Panc1 (cell line): ENCODE data around the gene TULP4. TPM values are rescaled to one million over a fixed set of nuclear protein-coding genes. Genes with fewer than 3 reads are reported as not detected.

Source experiments
- ATAC-seq: fragments of 200-7000 bp; cut with Tn5 transposase; 2 replicates; pipeline ENCODE4 v1.9.1; 2020; ENCODE audit warnings: mild to moderate bottlenecking, moderate library complexity
- BruUV-seq: library from RNA; stranded (reverse); fragments of 400-500 nt; replicated peaks from 2 replicates; lab custom pipeline; 2021; lab: Mats Ljungman, UMichigan
- CTCF ChIA-PET: fragments of 300-600 bp; sonication (Branson Sonifier 250); formaldehyde crosslinking; loops from one replicate; lab custom pipeline; 2022; ENCODE audit warnings: antibody characterized with exemption; lab: Charles Lee
- POLR2A ChIA-PET: fragments of 300-600 bp; sonication (Branson Sonifier 250); formaldehyde crosslinking; loops from one replicate; lab custom pipeline; 2022; ENCODE audit warnings: antibody characterized with exemption; lab: Charles Lee
- DNase-seq: peaks from one replicate; pipeline ENCODE4 v3.0.0-alpha.2; 2010; ENCODE audit warnings: low read depth, low spot score
- H3K27ac ChIP-seq: 2 replicates; pipeline ENCODE4 v1.5.1; 2011; ENCODE audit warnings: mild to moderate bottlenecking, low read length, inconsistent platforms
- H3K27me3 ChIP-seq: fragments of 200-500 bp; sonication (Bioruptor generic); 2 replicates; pipeline ENCODE4 v1.6.0; 2014; ENCODE audit warnings: low read length, inconsistent platforms; ENCODE audit not compliant: control insufficient read depth, insufficient read depth
- H3K36me3 ChIP-seq: fragments of 200-500 bp; sonication (Bioruptor generic); 2 replicates; pipeline ENCODE4 v1.5.1; 2014; ENCODE audit warnings: inconsistent platforms, mild to moderate bottlenecking, low read length, moderate library complexity; ENCODE audit not compliant: control insufficient read depth, insufficient read depth
- H3K4me1 ChIP-seq: 2 replicates; pipeline ENCODE4 v1.5.1; 2011; ENCODE audit warnings: inconsistent platforms, mild to moderate bottlenecking, low read length, moderate library complexity; ENCODE audit not compliant: control insufficient read depth, insufficient read depth
- H3K4me3 ChIP-seq, 2 experiments: 2 replicates each; pipeline ENCODE4 v1.5.1; 2011 to 2012; ENCODE audit warnings: low read depth in 2 of 2, low read length in 2 of 2, mild to moderate bottlenecking in 2 of 2, inconsistent platforms in 1 of 2, moderate library complexity in 1 of 2
- H3K9me3 ChIP-seq: fragments of 200-500 bp; sonication (Bioruptor generic); 2 replicates; pipeline ENCODE4 v1.5.1; 2014; ENCODE audit warnings: low read depth, mild to moderate bottlenecking, inconsistent platforms, low read length, moderate library complexity; ENCODE audit not compliant: control insufficient read depth, insufficient read depth
- CTCF ChIP-seq: fragments of 450-650 bp; IDR thresholded peaks from 2 replicates; pipeline ENCODE4 v1.5.1; 2017; ENCODE audit warnings: mild to moderate bottlenecking
- POLR2AphosphoS5 ChIP-seq: IDR thresholded peaks from 2 replicates; pipeline ENCODE4 v1.6.1; 2012; ENCODE audit warnings: mild to moderate bottlenecking, low read depth, low read length, moderate library complexity
- REST ChIP-seq, 2 experiments: IDR thresholded peaks; 2 replicates each; pipeline ENCODE4 v1.6.1; 2011 to 2012; ENCODE audit warnings: low read depth in 2 of 2, control low read depth in 1 of 2, low read length in 1 of 2, mild to moderate bottlenecking in 1 of 2, moderate library complexity in 1 of 2; ENCODE audit not compliant: insufficient read depth in 1 of 2
- SIN3A ChIP-seq: IDR thresholded peaks from 2 replicates; pipeline ENCODE4 v1.6.1; 2012; ENCODE audit warnings: low read depth, mild to moderate bottlenecking, low read length, moderate library complexity, borderline replicate concordance; ENCODE audit not compliant: insufficient read depth
- TCF7L2 ChIP-seq: IDR thresholded peaks from 2 replicates; pipeline ENCODE4 v1.6.1; 2011; ENCODE audit warnings: mild to moderate bottlenecking, low read depth, low read length, inconsistent platforms
- in situ Hi-C: cut with HindIII; loops from 2 replicates; pipeline ENCODE4 v1.10.0; 2016; ENCODE audit warnings: low sequenced_read_pairs, low pct_unique_long_range_greater_than_20kb
- intact Hi-C: fragments of 100-400 bp; cut with micrococcal nuclease; formaldehyde crosslinking; loops from one replicate; pipeline ENCODE4 v1.10.0; 2022; ENCODE audit not compliant: unreplicated experiment
- total RNA-seq: library from RNA; stranded (reverse); gene quantifications from one replicate; pipeline ENCODE4 v1.2.1, GENCODE V29; 2021; ENCODE audit not compliant: unreplicated experiment

The TULP4 gene
- total RNA-seq, 1 experiment from 2014 or later = 105 TPM

GRCh38 chr6:158413814-158414565 is 101.7 kb downstream of the TULP4 start:
- ChIA-PET CTCF (no interaction called here), POLR2A (no interaction called here)
- Histone ChIP-seq H3K27ac (no peak overlapping the region), H3K27me3 (no peaks in the 10 kb centered on the region), H3K9me3 (no peaks in the 10 kb centered on the region; the same call in 1 of the 2 replicates), H3K4me1 (no peaks in the 10 kb centered on the region), H3K4me3 (no peak overlapping the region), H3K36me3 (no peaks in the 10 kb centered on the region)
- BruUV-seq = no TSS peak
- DNase-seq = no peak
- no peak for TF ChIP-seq SIN3A
- no peak for TF ChIP-seq CTCF
- no peak for TF ChIP-seq POLR2AphosphoS5
- TF ChIP-seq TCF7L2 = no peak
- no peak for TF ChIP-seq REST (IDR thresholded peaks at IDR 0.05; ENCODE audit: insufficient read depth in 1 of 2, low read depth in 2 of 2, low read length in 1 of 2)
- intact Hi-C loops (no loop called here), in situ Hi-C loops (no loop called here)
- no peak for ATAC-seq

DNA sequence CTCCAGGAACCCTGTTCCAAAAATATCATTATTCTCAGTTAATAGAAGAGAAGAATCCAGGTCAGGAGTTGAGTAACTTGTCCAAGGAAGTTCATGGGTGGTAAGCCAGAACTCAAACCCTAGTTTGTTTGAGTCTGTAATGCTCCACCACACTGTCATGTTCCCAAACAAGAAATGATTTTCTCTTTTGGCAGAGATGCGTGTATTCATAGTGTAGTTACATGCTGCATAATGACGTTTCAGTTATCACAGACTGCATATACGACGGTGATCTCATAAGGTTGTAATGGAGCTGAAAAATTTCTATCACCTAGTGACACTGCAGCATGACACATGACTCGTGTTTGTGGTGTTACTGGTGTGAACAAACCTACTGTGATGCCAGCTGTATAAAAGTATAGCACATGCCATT is 102.6 kb downstream of the TULP4 start:
- POLR2A ChIA-PET = no interaction called here
- CTCF ChIA-PET = interaction anchor here (0.7 kb wide), 1 partner anchor 62 kb away, joined by 5 read pairs; no protein-coding TSS in a partner anchor
- no peak for DNase-seq

More for the DNA sequence above, 102.6 kb downstream of the TULP4 start:
- H3K9me3 ChIP-seq = peaks cover 7% of the 10 kb centered on the region; the same call in 1 of the 2 replicates
- no peaks in the 10 kb centered on the region for H3K27me3 ChIP-seq
- TSS peak; percentile 28 for BruUV-seq
- in situ Hi-C loops (no loop called here), intact Hi-C loops (no loop called here)
- H3K4me3 ChIP-seq = no peak overlapping the region
- H3K27ac ChIP-seq = no peak overlapping the region
- ATAC-seq = no peak; the same call in 1 of the 2 replicates
- no peaks in the 10 kb centered on the region for H3K36me3 ChIP-seq
- no peaks in the 10 kb centered on the region for H3K4me1 ChIP-seq
- TF ChIP-seq POLR2AphosphoS5 = no peak
- TF ChIP-seq REST (IDR thresholded peaks at IDR 0.05; ENCODE audit: insufficient read depth in 1 of 2, low read depth in 2 of 2, low read length in 1 of 2) = no peak
- no peak for TF ChIP-seq CTCF
- TF ChIP-seq SIN3A = no peak
- TF ChIP-seq TCF7L2 = no peak
